Measurements from ENCODE around the gene STK11IP.
"Not testable (repeated sequence)": the region's sequence is repeated elsewhere in the genome, so short reads cannot be mapped to it uniquely, and the experiment has no call there.

STK11IP gene

GRCh38 chr2:219642465-219643083, 44.9 kb downstream of the STK11IP start:
- H3K9me3 ChIP-seq (ENCODE audit: low read length): no peaks in the 10 kb centered on the region
- H3K36me3 ChIP-seq (ENCODE audit: insufficient read depth, low read length): no peaks in the 10 kb centered on the region
- no peaks in the 10 kb centered on the region for H3K27me3 ChIP-seq (ENCODE audit: insufficient read depth, low read length)
- no peak overlapping the region for H2AFZ ChIP-seq (ENCODE audit: low read depth, low read length)
- no peak overlapping the region for H3K4me3 ChIP-seq (ENCODE audit: low read length)
- peaks cover 18% of the 10 kb centered on the region for H3K4me1 ChIP-seq (ENCODE audit: insufficient read depth, low read length)

DNA sequence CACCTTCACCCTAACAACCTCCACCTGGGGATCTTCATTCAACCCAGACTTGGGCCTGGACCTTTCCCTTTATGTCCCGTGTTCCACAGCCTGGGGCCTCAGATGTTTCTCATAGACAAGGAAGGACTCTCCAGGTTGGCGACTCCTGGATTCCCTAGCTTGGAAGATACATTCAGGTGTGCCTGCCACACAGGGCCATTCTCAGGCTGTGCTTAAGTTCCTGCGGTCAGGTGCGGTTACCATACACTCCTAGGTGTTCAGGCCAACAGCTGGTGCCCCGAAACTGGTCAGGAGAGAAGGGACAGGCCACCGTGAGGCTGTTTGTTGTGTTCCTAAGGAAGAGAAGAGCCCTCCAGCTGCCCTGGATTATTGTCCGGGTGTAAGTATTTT, 45.4 kb downstream of the STK11IP start:
- no peaks in the 10 kb centered on the region for H3K9me3 ChIP-seq (ENCODE audit: low read length)
- no peaks in the 10 kb centered on the region for H3K36me3 ChIP-seq (ENCODE audit: insufficient read depth, low read length)
- no peak overlapping the region for H3K4me3 ChIP-seq (ENCODE audit: low read length)
- no peaks in the 10 kb centered on the region for H3K27me3 ChIP-seq (ENCODE audit: insufficient read depth, low read length)
- no peak overlapping the region for H2AFZ ChIP-seq (ENCODE audit: low read depth, low read length)
- H3K4me1 ChIP-seq (ENCODE audit: insufficient read depth, low read length): peaks cover 18% of the 10 kb centered on the region

GRCh38 chr2:219643788-219644398, 46.2 kb downstream of the STK11IP start:
- Histone ChIP-seq H3K4me3 (ENCODE audit: low read length) (no peak overlapping the region), H3K36me3 (ENCODE audit: insufficient read depth, low read length) (no peaks in the 10 kb centered on the region), H3K4me1 (ENCODE audit: insufficient read depth, low read length) (peaks cover 18% of the 10 kb centered on the region), H3K27me3 (ENCODE audit: insufficient read depth, low read length) (no peaks in the 10 kb centered on the region), H2AFZ (ENCODE audit: low read depth, low read length) (no peak overlapping the region), H3K9me3 (ENCODE audit: low read length) (no peaks in the 10 kb centered on the region)

- no peaks in the 10 kb centered on the region for H3K36me3 ChIP-seq (ENCODE audit: insufficient read depth, low read length)
- peaks cover 18% of the 10 kb centered on the region for H3K4me1 ChIP-seq (ENCODE audit: insufficient read depth, low read length)
- no peaks in the 10 kb centered on the region for H3K27me3 ChIP-seq (ENCODE audit: insufficient read depth, low read length)
- no peak overlapping the region for H3K4me3 ChIP-seq (ENCODE audit: low read length)
- H2AFZ ChIP-seq (ENCODE audit: low read depth, low read length): no peak overlapping the region
- H3K9me3 ChIP-seq (ENCODE audit: low read length): no peaks in the 10 kb centered on the region
Observed at GRCh38 chr2:219644801-219645480, 47.3 kb downstream of the STK11IP start.

DNA sequence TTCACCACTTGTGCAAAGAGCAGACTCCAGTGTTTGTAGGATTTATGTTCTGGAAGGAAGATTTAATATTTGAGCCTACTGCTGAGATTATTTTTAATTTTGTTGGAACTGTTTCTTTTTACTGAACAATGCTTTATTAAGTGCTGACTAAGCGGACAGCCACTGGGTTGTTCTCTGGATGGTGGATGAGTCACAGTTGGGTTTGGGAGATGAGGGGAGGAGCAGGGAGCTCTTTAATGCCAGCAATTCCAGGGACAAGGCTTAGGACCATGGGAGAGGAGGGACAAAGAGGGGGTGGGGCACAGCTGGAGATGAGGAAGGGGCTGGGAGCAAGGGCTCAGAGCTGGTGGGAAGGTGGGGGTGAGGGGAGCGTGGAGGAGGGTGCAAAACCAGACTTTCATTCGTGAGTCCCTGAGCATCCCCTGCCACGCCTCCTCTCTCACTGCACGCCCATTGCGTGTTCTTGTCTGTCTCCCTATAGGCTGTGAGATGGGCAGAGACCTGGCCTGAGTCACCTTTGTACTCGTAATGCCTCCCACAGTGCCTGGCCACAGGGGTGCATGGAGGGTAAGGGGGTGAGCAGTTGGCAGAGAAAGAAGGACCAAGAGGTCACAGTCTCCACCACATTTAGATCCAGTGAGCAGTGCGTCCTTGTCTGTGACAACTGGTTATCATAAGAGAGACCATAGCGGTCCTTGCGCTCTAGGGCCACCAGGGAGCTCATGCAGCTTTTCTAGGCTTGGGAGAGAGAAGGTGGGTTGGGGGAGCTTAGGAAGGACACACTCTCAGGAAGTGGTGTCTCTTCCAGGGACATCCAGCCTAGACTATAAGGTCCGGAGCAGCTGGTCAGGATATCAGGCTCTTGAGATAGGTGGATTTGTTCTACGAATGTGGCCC, 48.2 kb downstream of the STK11IP start:
- no peak overlapping the region for H3K4me3 ChIP-seq (ENCODE audit: low read length)

GRCh38 chr2:219648176-219648575, 50.5 kb downstream of the STK11IP start:
- Histone ChIP-seq H2AFZ (ENCODE audit: low read depth, low read length) (no peak overlapping the region), H3K4me3 (ENCODE audit: low read length) (no peak overlapping the region), H3K4me1 (ENCODE audit: insufficient read depth, low read length) (peaks cover 14% of the 10 kb centered on the region), H3K36me3 (ENCODE audit: insufficient read depth, low read length) (no peaks in the 10 kb centered on the region), H3K27me3 (ENCODE audit: insufficient read depth, low read length) (peaks cover 13% of the 10 kb centered on the region), H3K9me3 (ENCODE audit: low read length) (no peaks in the 10 kb centered on the region)

More for the DNA sequence above, 48.2 kb downstream of the STK11IP start:
- Histone ChIP-seq H3K4me1 (ENCODE audit: insufficient read depth, low read length) (peaks cover 18% of the 10 kb centered on the region), H3K36me3 (ENCODE audit: insufficient read depth, low read length) (no peaks in the 10 kb centered on the region), H2AFZ (ENCODE audit: low read depth, low read length) (no peak overlapping the region), H3K9me3 (ENCODE audit: low read length) (no peaks in the 10 kb centered on the region), H3K27me3 (ENCODE audit: insufficient read depth, low read length) (peaks cover 8% of the 10 kb centered on the region)

GRCh38 chr2:219648963-219649362, 51.3 kb downstream of the STK11IP start:
- H3K27me3 ChIP-seq (ENCODE audit: insufficient read depth, low read length): peaks cover 13% of the 10 kb centered on the region
- H3K4me3 ChIP-seq (ENCODE audit: low read length): no peak overlapping the region
- no peaks in the 10 kb centered on the region for H3K36me3 ChIP-seq (ENCODE audit: insufficient read depth, low read length)
- H3K4me1 ChIP-seq (ENCODE audit: insufficient read depth, low read length): peaks cover 14% of the 10 kb centered on the region
- no peaks in the 10 kb centered on the region for H3K9me3 ChIP-seq (ENCODE audit: low read length)
- no peak overlapping the region for H2AFZ ChIP-seq (ENCODE audit: low read depth, low read length)

GRCh38 chr2:219650426-219651248, 53.0 kb downstream of the STK11IP start:
- no peaks in the 10 kb centered on the region for H3K36me3 ChIP-seq (ENCODE audit: insufficient read depth, low read length)
- H3K4me3 ChIP-seq (ENCODE audit: low read length): no peak overlapping the region
- H3K9me3 ChIP-seq (ENCODE audit: low read length): no peaks in the 10 kb centered on the region
- peaks cover 13% of the 10 kb centered on the region for H3K27me3 ChIP-seq (ENCODE audit: insufficient read depth, low read length)
- H3K4me1 ChIP-seq (ENCODE audit: insufficient read depth, low read length): peaks cover 6% of the 10 kb centered on the region
- no peak overlapping the region for H2AFZ ChIP-seq (ENCODE audit: low read depth, low read length)

GRCh38 chr2:219651656-219652055, 54.0 kb downstream of the STK11IP start:
- not testable (repeated sequence) for H3K4me3 ChIP-seq (ENCODE audit: low read length); H3K9me3 ChIP-seq (ENCODE audit: low read length); H3K36me3 ChIP-seq (ENCODE audit: insufficient read depth, low read length); H2AFZ ChIP-seq (ENCODE audit: low read depth, low read length); H3K4me1 ChIP-seq (ENCODE audit: insufficient read depth, low read length)
- H3K27me3 ChIP-seq (ENCODE audit: insufficient read depth, low read length): peaks cover 13% of the 10 kb centered on the region

DNA sequence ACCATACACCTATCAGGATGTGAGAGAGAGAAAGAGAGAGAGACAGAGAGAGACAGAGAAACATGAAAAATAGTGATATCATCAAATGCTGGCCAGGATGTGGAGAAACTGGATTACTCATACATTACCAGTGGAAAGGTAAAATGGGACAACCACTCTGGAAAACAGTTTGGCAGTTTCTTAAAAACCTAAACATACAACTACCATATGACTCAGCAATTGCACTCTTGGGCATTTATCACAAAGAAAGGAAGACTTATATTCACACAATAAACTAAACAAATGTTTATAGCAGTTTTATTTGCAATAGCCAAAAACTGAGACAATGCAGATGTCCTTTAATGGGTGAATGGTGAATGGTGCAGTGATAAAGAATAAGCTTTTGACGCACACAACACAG, 58.9 kb downstream of the STK11IP start:
- H3K36me3 ChIP-seq (ENCODE audit: insufficient read depth, low read length): no peaks in the 10 kb centered on the region
- H3K27me3 ChIP-seq (ENCODE audit: insufficient read depth, low read length): peaks cover 10% of the 10 kb centered on the region
- H3K9me3 ChIP-seq (ENCODE audit: low read length): peaks cover 2% of the 10 kb centered on the region
- H3K4me1 ChIP-seq (ENCODE audit: insufficient read depth, low read length): no peaks in the 10 kb centered on the region
- H3K4me3 ChIP-seq (ENCODE audit: low read length): no peak overlapping the region
- H2AFZ ChIP-seq (ENCODE audit: low read depth, low read length): no peak overlapping the region

GRCh38 chr2:219658196-219658846, 60.7 kb downstream of the STK11IP start:
- H3K9me3 ChIP-seq (ENCODE audit: low read length): peaks cover 2% of the 10 kb centered on the region
- no peak overlapping the region for H2AFZ ChIP-seq (ENCODE audit: low read depth, low read length)
- H3K4me3 ChIP-seq (ENCODE audit: low read length): no peak overlapping the region
- peaks cover 9% of the 10 kb centered on the region for H3K27me3 ChIP-seq (ENCODE audit: insufficient read depth, low read length)
- peaks cover 2% of the 10 kb centered on the region for H3K4me1 ChIP-seq (ENCODE audit: insufficient read depth, low read length)
- H3K36me3 ChIP-seq (ENCODE audit: insufficient read depth, low read length): no peaks in the 10 kb centered on the region

GRCh38 chr2:219658874-219659273, 61.2 kb downstream of the STK11IP start:
- H3K4me3 ChIP-seq (ENCODE audit: low read length): no peak overlapping the region
- peaks cover 9% of the 10 kb centered on the region for H3K27me3 ChIP-seq (ENCODE audit: insufficient read depth, low read length)
- H3K9me3 ChIP-seq (ENCODE audit: low read length): peaks cover 2% of the 10 kb centered on the region
- no peak overlapping the region for H2AFZ ChIP-seq (ENCODE audit: low read depth, low read length)
- H3K36me3 ChIP-seq (ENCODE audit: insufficient read depth, low read length): no peaks in the 10 kb centered on the region
- H3K4me1 ChIP-seq (ENCODE audit: insufficient read depth, low read length): peaks cover 2% of the 10 kb centered on the region
